Measurements from ENCODE around the gene KCTD10.

DNA sequence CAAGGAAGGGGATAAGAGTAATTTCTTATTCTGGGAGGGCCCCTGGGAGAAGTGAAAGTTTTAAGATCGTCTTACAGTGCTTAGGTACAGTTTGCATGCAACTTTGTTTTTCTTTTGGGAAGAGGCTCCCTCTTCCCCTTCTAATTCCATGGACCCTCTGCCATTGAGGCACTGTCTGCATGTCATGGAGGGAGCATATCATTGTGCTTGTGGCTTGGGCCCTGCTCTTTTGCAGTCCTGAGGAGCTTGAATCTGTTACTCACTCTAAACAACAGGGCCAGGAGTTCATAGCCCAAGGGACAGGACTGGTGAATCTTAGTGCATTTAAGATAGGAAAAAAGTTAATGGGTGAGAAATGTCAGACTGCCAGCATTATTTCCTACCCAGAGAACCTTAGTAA, 2.7 kb upstream of the KCTD10 start:
- TF ChIP-seq, protein P1, sequence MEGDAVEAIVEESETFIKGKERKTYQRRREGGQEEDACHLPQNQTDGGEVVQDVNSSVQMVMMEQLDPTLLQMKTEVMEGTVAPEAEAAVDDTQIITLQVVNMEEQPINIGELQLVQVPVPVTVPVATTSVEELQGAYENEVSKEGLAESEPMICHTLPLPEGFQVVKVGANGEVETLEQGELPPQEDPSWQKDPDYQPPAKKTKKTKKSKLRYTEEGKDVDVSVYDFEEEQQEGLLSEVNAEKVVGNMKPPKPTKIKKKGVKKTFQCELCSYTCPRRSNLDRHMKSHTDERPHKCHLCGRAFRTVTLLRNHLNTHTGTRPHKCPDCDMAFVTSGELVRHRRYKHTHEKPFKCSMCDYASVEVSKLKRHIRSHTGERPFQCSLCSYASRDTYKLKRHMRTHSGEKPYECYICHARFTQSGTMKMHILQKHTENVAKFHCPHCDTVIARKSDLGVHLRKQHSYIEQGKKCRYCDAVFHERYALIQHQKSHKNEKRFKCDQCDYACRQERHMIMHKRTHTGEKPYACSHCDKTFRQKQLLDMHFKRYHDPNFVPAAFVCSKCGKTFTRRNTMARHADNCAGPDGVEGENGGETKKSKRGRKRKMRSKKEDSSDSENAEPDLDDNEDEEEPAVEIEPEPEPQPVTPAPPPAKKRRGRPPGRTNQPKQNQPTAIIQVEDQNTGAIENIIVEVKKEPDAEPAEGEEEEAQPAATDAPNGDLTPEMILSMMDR (IDR thresholded peaks at IDR 0.05): no peak
- no peak for TF ChIP-seq MAX (IDR thresholded peaks at IDR 0.05; ENCODE audit: low read depth)
- TF ChIP-seq RXRA (IDR thresholded peaks at IDR 0.05; ENCODE audit: borderline replicate concordance, low read depth): no peak
- TF ChIP-seq IRF3 (IDR thresholded peaks at IDR 0.05; ENCODE audit: low read depth, low read length): no peak
- TF ChIP-seq POLR2AphosphoS5 (IDR thresholded peaks at IDR 0.05; ENCODE audit: low read depth, low read length): no peak
- no peak for TF ChIP-seq RFX5 (IDR thresholded peaks at IDR 0.05; ENCODE audit: low read length)
- no peak for TF ChIP-seq TAF1 (IDR thresholded peaks at IDR 0.05; ENCODE audit: borderline replicate concordance, low read depth, low read length)
- TF ChIP-seq, protein P2, sequence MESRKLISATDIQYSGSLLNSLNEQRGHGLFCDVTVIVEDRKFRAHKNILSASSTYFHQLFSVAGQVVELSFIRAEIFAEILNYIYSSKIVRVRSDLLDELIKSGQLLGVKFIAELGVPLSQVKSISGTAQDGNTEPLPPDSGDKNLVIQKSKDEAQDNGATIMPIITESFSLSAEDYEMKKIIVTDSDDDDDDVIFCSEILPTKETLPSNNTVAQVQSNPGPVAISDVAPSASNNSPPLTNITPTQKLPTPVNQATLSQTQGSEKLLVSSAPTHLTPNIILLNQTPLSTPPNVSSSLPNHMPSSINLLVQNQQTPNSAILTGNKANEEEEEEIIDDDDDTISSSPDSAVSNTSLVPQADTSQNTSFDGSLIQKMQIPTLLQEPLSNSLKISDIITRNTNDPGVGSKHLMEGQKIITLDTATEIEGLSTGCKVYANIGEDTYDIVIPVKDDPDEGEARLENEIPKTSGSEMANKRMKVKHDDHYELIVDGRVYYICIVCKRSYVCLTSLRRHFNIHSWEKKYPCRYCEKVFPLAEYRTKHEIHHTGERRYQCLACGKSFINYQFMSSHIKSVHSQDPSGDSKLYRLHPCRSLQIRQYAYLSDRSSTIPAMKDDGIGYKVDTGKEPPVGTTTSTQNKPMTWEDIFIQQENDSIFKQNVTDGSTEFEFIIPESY (IDR thresholded peaks at IDR 0.05; ENCODE audit: borderline replicate concordance, low read depth): no peak
- no peak for TF ChIP-seq TCF12 (IDR thresholded peaks at IDR 0.05)
- no peak for TF ChIP-seq EP300 (IDR thresholded peaks at IDR 0.05; ENCODE audit: borderline replicate concordance in 1 of 2, low read depth in 1 of 2, low read length in 1 of 2)
- TF ChIP-seq CHD2 (IDR thresholded peaks at IDR 0.05; ENCODE audit: low read length, partially characterized antibody): no peak
- no peak for TF ChIP-seq NFIC (IDR thresholded peaks at IDR 0.05; ENCODE audit: borderline replicate concordance)
- TF ChIP-seq YY1 (IDR thresholded peaks at IDR 0.05; ENCODE audit: low read depth): no peak
- TF ChIP-seq TEAD4 (IDR thresholded peaks at IDR 0.05; ENCODE audit: borderline replicate concordance, insufficient read depth): no peak
